ENCODE measurements around the gene ETV7. TPM values are rescaled to one million over a fixed set of nuclear protein-coding genes. Genes with fewer than 3 reads are reported as not detected.

ETV7 gene
- total RNA-seq, 1 donor from 2014 or later, result 0.59 TPM

GRCh38 chr6:36327226-36327918 is 60.1 kb downstream of the ETV7 start:
- Mint-ChIP-seq H3K36me3 (ENCODE audit: unreplicated experiment) (no peaks in the 10 kb centered on the region), H3K4me1 (ENCODE audit: unreplicated experiment) (peaks cover 2% of the 10 kb centered on the region), H3K9me3 (ENCODE audit: unreplicated experiment) (no peaks in the 10 kb centered on the region), H3K27ac (ENCODE audit: unreplicated experiment) (no peak overlapping the region), H3K4me3 (ENCODE audit: unreplicated experiment) (no peak overlapping the region), H3K27me3 (ENCODE audit: unreplicated experiment) (peaks cover 52% of the 10 kb centered on the region)
- TF ChIP-seq CTCF (IDR thresholded peaks at IDR 0.05), result no peak
- DNase-seq (ENCODE audit: extremely low spot score, unreplicated experiment), result no peak

- no peaks in the 10 kb centered on the region for H3K36me3 Mint-ChIP-seq (ENCODE audit: unreplicated experiment)
- H3K4me3 Mint-ChIP-seq (ENCODE audit: unreplicated experiment), result no peak overlapping the region
- no peak for DNase-seq (ENCODE audit: extremely low spot score, unreplicated experiment)
- no peak for TF ChIP-seq CTCF (IDR thresholded peaks at IDR 0.05)
- H3K4me1 Mint-ChIP-seq (ENCODE audit: unreplicated experiment), result peaks cover 2% of the 10 kb centered on the region
- no peak overlapping the region for H3K27ac Mint-ChIP-seq (ENCODE audit: unreplicated experiment)
- H3K9me3 Mint-ChIP-seq (ENCODE audit: unreplicated experiment), result no peaks in the 10 kb centered on the region
- peaks cover 45% of the 10 kb centered on the region for H3K27me3 Mint-ChIP-seq (ENCODE audit: unreplicated experiment)
These were observed 61.0 kb downstream of the ETV7 start for GRCh38 chr6:36326356-36326995.

- no peak overlapping the region for H3K4me3 Mint-ChIP-seq (ENCODE audit: unreplicated experiment)
- H3K4me1 Mint-ChIP-seq (ENCODE audit: unreplicated experiment), result peaks cover 2% of the 10 kb centered on the region
- H3K27me3 Mint-ChIP-seq (ENCODE audit: unreplicated experiment), result peaks cover 48% of the 10 kb centered on the region
- no peak for TF ChIP-seq CTCF (IDR thresholded peaks at IDR 0.05)
- no peak overlapping the region for H3K27ac Mint-ChIP-seq (ENCODE audit: unreplicated experiment)
- H3K36me3 Mint-ChIP-seq (ENCODE audit: unreplicated experiment), result no peaks in the 10 kb centered on the region
- no peaks in the 10 kb centered on the region for H3K9me3 Mint-ChIP-seq (ENCODE audit: unreplicated experiment)
- no peak for DNase-seq (ENCODE audit: extremely low spot score, unreplicated experiment)
These were observed 62.8 kb downstream of the ETV7 start for GRCh38 chr6:36324715-36325114.

- no peak for TF ChIP-seq CTCF (IDR thresholded peaks at IDR 0.05)
- H3K27me3 Mint-ChIP-seq (ENCODE audit: unreplicated experiment), result peaks cover 43% of the 10 kb centered on the region
- H3K9me3 Mint-ChIP-seq (ENCODE audit: unreplicated experiment), result no peaks in the 10 kb centered on the region
- no peak for DNase-seq (ENCODE audit: extremely low spot score, unreplicated experiment)
- no peaks in the 10 kb centered on the region for H3K36me3 Mint-ChIP-seq (ENCODE audit: unreplicated experiment)
- no peak overlapping the region for H3K4me3 Mint-ChIP-seq (ENCODE audit: unreplicated experiment)
- H3K4me1 Mint-ChIP-seq (ENCODE audit: unreplicated experiment), result peaks cover 2% of the 10 kb centered on the region
- H3K27ac Mint-ChIP-seq (ENCODE audit: unreplicated experiment), result no peak overlapping the region
These were observed 63.3 kb downstream of the ETV7 start for GRCh38 chr6:36324191-36324590.

GRCh38 chr6:36323062-36323461 is 64.4 kb downstream of the ETV7 start:
- Mint-ChIP-seq H3K4me3 (ENCODE audit: unreplicated experiment) (no peak overlapping the region), H3K4me1 (ENCODE audit: unreplicated experiment) (peaks cover 2% of the 10 kb centered on the region), H3K36me3 (ENCODE audit: unreplicated experiment) (no peaks in the 10 kb centered on the region), H3K27me3 (ENCODE audit: unreplicated experiment) (peaks cover 41% of the 10 kb centered on the region), H3K27ac (ENCODE audit: unreplicated experiment) (no peak overlapping the region), H3K9me3 (ENCODE audit: unreplicated experiment) (no peaks in the 10 kb centered on the region)
- DNase-seq (ENCODE audit: extremely low spot score, unreplicated experiment), result no peak
- TF ChIP-seq CTCF (IDR thresholded peaks at IDR 0.05), result no peak
